ENCODE data around the gene BPIFB1. TPM values are rescaled to one million over a fixed set of nuclear protein-coding genes. Genes with fewer than 3 reads are reported as not detected.
A peak's percentile ranks its signal among the peaks of the same experiment; 100 is the strongest.

BPIFB1 gene
- total RNA-seq, 1 donor from 2014 or later, result not detected

DNA sequence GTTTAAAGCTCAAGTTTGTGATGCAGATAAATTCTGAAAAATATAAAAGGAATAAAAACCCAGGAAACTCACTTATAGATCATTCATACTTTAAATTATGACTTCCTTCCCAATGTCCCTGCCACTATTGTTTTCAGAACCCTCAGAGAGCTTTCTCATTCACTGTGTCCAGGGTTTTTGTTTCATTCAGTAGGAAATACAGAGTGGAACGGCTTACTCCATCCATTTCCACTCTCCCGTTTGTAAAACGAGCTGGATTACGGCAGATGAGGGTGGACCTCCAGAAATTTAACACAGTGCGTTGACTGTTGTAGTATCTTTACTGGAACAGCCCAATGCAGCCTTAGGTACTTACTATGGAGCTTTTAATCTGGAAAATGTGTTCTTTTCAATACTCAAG lies 23.6 kb upstream of the BPIFB1 start:
- peaks cover 10% of the 10 kb centered on the region for H3K9me3 Mint-ChIP-seq
- H3K36me3 Mint-ChIP-seq, result no peaks in the 10 kb centered on the region
- H3K4me1 Mint-ChIP-seq, result peaks cover 3% of the 10 kb centered on the region
- H3K27ac Mint-ChIP-seq, result no peak overlapping the region
- peaks cover 46% of the 10 kb centered on the region for H3K27me3 Mint-ChIP-seq (ENCODE audit: low read depth)
- DNase-seq (ENCODE audit: low spot score in 2 of 2, unreplicated experiment in 2 of 2), result no peak
- TF ChIP-seq, protein P1, sequence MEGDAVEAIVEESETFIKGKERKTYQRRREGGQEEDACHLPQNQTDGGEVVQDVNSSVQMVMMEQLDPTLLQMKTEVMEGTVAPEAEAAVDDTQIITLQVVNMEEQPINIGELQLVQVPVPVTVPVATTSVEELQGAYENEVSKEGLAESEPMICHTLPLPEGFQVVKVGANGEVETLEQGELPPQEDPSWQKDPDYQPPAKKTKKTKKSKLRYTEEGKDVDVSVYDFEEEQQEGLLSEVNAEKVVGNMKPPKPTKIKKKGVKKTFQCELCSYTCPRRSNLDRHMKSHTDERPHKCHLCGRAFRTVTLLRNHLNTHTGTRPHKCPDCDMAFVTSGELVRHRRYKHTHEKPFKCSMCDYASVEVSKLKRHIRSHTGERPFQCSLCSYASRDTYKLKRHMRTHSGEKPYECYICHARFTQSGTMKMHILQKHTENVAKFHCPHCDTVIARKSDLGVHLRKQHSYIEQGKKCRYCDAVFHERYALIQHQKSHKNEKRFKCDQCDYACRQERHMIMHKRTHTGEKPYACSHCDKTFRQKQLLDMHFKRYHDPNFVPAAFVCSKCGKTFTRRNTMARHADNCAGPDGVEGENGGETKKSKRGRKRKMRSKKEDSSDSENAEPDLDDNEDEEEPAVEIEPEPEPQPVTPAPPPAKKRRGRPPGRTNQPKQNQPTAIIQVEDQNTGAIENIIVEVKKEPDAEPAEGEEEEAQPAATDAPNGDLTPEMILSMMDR (IDR thresholded peaks at IDR 0.05; ENCODE audit: unreplicated experiment), result no peak
- no peak overlapping the region for H3K4me3 Mint-ChIP-seq

DNA sequence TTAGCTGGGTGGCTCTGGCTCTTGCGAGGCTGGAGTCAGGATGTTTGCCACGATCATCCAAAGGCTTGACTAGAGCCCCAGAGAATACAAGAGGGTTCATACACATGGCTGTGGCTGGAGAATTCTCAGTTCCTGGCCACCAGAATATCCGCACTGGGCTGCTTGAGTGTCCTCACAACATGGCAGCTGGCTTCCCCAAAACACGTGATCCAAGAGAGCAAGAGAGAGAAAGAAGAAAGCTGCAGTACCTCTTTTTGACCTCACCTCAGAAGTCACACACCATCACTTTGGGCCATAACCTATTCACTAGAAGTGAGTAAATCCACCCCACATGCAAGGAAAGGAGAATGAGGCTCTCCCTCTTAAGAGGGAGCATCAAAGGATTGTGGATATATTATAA lies 21.5 kb upstream of the BPIFB1 start:
- Mint-ChIP-seq H3K9me3 (no peaks in the 10 kb centered on the region), H3K27me3 (ENCODE audit: low read depth) (peaks cover 52% of the 10 kb centered on the region), H3K4me1 (peaks cover 3% of the 10 kb centered on the region), H3K4me3 (no peak overlapping the region), H3K36me3 (no peaks in the 10 kb centered on the region), H3K27ac (no peak overlapping the region)
- TF ChIP-seq, protein P1 (IDR thresholded peaks at IDR 0.05; ENCODE audit: unreplicated experiment), result no peak
- DNase-seq (ENCODE audit: low spot score in 2 of 2, unreplicated experiment in 2 of 2), result no peak

DNA sequence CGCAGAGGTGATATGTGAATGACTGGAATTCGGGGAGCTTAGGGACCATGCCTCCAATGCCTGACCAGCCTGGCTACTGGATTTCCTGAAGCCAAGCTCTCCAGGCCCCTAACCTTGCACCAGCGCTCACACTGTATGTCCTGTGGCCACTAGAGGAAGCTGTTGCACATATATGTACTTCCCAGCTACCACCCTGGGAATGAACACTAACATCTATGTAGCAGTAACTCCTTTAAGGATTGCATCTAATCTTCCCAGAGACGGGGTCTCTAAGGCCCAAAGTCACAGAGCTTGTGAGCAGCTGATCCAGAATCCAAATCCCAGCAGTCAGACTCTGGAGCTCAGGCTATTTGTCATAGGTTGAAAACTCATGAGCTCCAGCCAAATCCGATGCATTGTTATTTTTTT lies 20.4 kb upstream of the BPIFB1 start:
- Mint-ChIP-seq H3K27me3 (ENCODE audit: low read depth) (peaks cover 57% of the 10 kb centered on the region), H3K9me3 (no peaks in the 10 kb centered on the region), H3K27ac (no peak overlapping the region), H3K4me3 (no peak overlapping the region), H3K4me1 (peaks cover 3% of the 10 kb centered on the region), H3K36me3 (no peaks in the 10 kb centered on the region)
- TF ChIP-seq, protein P1 (IDR thresholded peaks at IDR 0.05; ENCODE audit: unreplicated experiment), result no peak
- DNase-seq (ENCODE audit: low spot score in 2 of 2, unreplicated experiment in 2 of 2), result peak in 1 of 2 experiments; percentile 51

DNA sequence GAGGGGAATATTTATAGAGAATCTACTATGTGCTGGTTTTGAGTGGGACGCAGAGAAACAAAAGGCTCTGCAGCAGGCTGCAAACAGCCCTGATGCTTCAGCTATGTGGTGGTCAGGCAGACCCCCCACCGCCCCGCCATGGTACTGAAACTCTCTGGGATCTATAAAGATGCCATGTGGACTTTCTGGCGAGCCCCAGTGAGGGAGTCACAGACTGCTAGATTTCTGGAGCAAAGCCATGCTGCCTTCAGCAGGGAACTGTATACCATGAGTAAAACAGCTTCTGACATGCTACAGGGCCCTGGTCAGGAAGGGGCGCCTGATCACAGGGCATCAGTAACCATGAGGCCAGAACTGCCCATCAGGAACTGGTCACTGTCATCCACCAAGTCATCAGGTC lies 19.2 kb upstream of the BPIFB1 start:
- Mint-ChIP-seq H3K9me3 (no peaks in the 10 kb centered on the region), H3K4me3 (no peak overlapping the region), H3K27me3 (ENCODE audit: low read depth) (peaks cover 62% of the 10 kb centered on the region), H3K4me1 (peaks cover 3% of the 10 kb centered on the region), H3K27ac (no peak overlapping the region), H3K36me3 (no peaks in the 10 kb centered on the region)
- TF ChIP-seq, protein P1 (IDR thresholded peaks at IDR 0.05; ENCODE audit: unreplicated experiment), result no peak
- DNase-seq (ENCODE audit: low spot score in 2 of 2, unreplicated experiment in 2 of 2), result no peak

DNA sequence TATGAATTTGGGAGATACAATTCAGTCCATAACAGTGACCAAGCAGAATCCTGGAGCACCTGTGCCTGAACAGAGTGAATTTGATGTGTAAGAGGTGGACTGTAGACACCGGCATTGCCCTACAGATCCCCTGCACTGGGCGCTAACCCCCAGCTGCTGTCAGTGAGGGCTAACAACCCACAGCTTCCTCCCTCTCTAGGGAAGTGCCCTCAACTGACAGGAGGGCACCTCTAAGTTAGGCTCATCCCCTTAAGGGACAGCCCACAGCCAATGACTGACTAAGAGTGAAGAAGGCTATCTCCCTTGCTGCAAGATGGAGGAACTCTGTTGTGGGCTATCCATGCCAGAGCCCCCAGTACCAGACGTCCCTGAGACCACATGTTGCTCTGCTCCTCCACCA lies 15.3 kb upstream of the BPIFB1 start:
- Mint-ChIP-seq H3K4me1 (peaks cover 1% of the 10 kb centered on the region), H3K27ac (no peak overlapping the region), H3K27me3 (ENCODE audit: low read depth) (peaks cover 71% of the 10 kb centered on the region), H3K4me3 (no peak overlapping the region), H3K9me3 (no peaks in the 10 kb centered on the region), H3K36me3 (no peaks in the 10 kb centered on the region)
- TF ChIP-seq, protein P1 (IDR thresholded peaks at IDR 0.05; ENCODE audit: unreplicated experiment), result no peak
- DNase-seq (ENCODE audit: low spot score in 2 of 2, unreplicated experiment in 2 of 2), result no peak
